ENCODE data around the gene C14orf180. TPM values are rescaled to one million over a fixed set of nuclear protein-coding genes. Genes with fewer than 3 reads are reported as not detected.

C14orf180 gene
- total RNA-seq, 1 donor from 2014 or later, result not detected

DNA sequence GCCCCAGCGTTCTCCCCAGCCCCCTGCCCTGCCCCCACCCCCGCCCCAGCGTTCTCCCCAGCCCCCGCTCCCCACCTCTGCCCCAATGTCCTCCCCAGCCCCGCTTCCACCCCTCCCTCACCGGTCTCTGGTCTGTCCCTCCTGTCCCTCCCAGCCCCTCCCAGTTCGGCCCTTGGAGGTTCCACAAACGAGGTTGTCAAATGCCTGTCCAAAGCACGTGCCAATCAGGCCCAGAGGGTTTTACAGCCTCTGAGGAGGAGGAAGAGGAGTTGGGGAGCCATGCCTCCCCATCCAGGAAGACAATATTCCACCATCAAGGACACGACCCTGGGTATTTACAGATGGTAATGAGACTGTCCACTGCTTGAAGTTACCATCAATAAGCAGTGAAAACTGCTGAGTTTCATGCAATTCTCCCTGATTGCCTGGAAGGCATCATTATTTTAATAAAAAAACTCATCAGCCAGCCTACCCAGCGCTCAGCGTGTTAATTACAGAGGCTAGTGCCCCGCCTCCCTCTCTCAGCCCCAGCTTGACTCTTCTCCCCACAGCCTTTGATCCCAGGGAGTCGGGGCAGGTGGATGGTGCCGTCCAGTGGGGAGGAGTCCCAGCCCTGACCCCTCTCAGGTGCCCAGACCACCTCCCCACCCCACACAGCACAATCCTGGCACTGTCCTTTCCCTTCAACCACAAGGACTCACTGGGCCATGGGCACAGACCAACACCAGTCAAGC is 30.6 kb upstream of the C14orf180 start:
- no peak for DNase-seq (ENCODE audit: low spot score)

DNA sequence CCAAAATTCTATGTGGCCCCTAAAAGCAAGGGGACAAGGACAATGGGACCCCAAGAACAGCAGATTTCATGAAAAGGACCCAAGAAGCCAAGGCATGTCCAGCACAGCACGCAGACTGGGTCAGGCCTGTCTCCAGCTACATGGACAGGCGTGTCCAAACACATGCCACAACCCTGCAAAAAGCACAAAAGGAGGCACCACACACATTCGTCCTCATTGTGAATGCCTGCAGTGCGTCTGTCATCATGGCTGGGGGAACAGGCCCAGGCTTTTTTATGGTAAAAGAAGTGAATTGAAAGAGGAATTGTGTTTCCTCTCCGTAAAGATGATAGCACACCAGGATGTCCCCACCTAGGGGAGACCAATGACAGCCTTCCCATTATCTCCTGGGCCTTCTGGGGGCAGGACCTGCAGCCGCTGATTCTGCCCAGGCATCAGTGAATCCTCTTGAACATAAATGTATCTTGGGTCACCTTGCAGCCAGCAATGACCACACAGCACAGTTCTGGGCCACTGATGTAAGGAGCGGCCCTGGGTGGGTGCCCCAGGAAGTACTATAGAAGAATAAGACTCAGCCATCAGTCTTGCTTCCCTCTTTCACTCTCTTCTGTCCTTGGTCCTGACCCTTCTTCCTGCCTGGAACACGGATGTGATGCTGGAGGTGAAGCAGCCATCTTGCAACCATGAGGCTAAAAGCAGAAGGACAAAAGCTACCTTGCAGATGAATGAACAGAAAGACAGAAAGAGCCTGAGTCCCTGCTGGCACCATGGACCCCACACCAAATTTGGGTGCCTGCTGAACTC is 29.8 kb upstream of the C14orf180 start:
- H3K4me2 ChIP-seq, result no peak overlapping the region
- TF ChIP-seq EZH2 (IDR thresholded peaks at IDR 0.05) (no peak), EZH2phosphoT487 (IDR thresholded peaks at IDR 0.05) (no peak)
- TF ChIP-seq, protein P1, sequence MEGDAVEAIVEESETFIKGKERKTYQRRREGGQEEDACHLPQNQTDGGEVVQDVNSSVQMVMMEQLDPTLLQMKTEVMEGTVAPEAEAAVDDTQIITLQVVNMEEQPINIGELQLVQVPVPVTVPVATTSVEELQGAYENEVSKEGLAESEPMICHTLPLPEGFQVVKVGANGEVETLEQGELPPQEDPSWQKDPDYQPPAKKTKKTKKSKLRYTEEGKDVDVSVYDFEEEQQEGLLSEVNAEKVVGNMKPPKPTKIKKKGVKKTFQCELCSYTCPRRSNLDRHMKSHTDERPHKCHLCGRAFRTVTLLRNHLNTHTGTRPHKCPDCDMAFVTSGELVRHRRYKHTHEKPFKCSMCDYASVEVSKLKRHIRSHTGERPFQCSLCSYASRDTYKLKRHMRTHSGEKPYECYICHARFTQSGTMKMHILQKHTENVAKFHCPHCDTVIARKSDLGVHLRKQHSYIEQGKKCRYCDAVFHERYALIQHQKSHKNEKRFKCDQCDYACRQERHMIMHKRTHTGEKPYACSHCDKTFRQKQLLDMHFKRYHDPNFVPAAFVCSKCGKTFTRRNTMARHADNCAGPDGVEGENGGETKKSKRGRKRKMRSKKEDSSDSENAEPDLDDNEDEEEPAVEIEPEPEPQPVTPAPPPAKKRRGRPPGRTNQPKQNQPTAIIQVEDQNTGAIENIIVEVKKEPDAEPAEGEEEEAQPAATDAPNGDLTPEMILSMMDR (IDR thresholded peaks at IDR 0.05), result no peak
- no peaks in the 10 kb centered on the region for H4K20me1 ChIP-seq (ENCODE audit: low read depth)
- H3K4me1 Mint-ChIP-seq, result peaks cover 10% of the 10 kb centered on the region
- H3K27ac Mint-ChIP-seq, result no peak overlapping the region
- no peaks in the 10 kb centered on the region for H3K36me3 Mint-ChIP-seq
- H3K36me3 ChIP-seq, result no peaks in the 10 kb centered on the region
- H2AFZ ChIP-seq (replicated peaks), result no peak overlapping the region
- no peaks in the 10 kb centered on the region for H3K79me2 ChIP-seq (ENCODE audit: low read depth)
- H3K4me3 ChIP-seq, result no peak overlapping the region
- DNase-seq (ENCODE audit: low spot score), result no peak
- no peaks in the 10 kb centered on the region for H3K4me1 ChIP-seq
- H3K27ac ChIP-seq, result no peak overlapping the region
- no peaks in the 10 kb centered on the region for H3K9me3 ChIP-seq (ENCODE audit: low read depth)
- H3K4me3 Mint-ChIP-seq, result no peak overlapping the region
- no peaks in the 10 kb centered on the region for H3K27me3 ChIP-seq
- H3F3A ChIP-seq (ENCODE audit: low read depth), result no peaks in the 10 kb centered on the region
- H3K9ac ChIP-seq, result no peak overlapping the region
- peaks cover 5% of the 10 kb centered on the region for H3K27me3 Mint-ChIP-seq (ENCODE audit: insufficient read depth, low read depth)
- H3K9me3 Mint-ChIP-seq, result no peaks in the 10 kb centered on the region

More for the DNA sequence above, 30.6 kb upstream of the C14orf180 start:
- Histone ChIP-seq H3K36me3 (no peaks in the 10 kb centered on the region), H3K9me3 (ENCODE audit: low read depth) (no peaks in the 10 kb centered on the region), H3K79me2 (ENCODE audit: low read depth) (no peaks in the 10 kb centered on the region), H3K4me2 (no peak overlapping the region), H3K27me3 (no peaks in the 10 kb centered on the region), H3K9ac (no peak overlapping the region), H3F3A (ENCODE audit: low read depth) (no peaks in the 10 kb centered on the region), H2AFZ (replicated peaks) (no peak overlapping the region), H3K4me3 (no peak overlapping the region), H4K20me1 (ENCODE audit: low read depth) (no peaks in the 10 kb centered on the region), H3K4me1 (no peaks in the 10 kb centered on the region), H3K27ac (no peak overlapping the region)
- H3K27me3 Mint-ChIP-seq (ENCODE audit: insufficient read depth, low read depth), result peaks cover 5% of the 10 kb centered on the region
- H3K4me3 Mint-ChIP-seq, result no peak overlapping the region
- TF ChIP-seq EZH2phosphoT487 (IDR thresholded peaks at IDR 0.05), result no peak
- TF ChIP-seq, protein P1 (IDR thresholded peaks at IDR 0.05), result no peak
- TF ChIP-seq EZH2 (IDR thresholded peaks at IDR 0.05), result no peak
- H3K9me3 Mint-ChIP-seq, result no peaks in the 10 kb centered on the region
- H3K27ac Mint-ChIP-seq, result no peak overlapping the region
- H3K4me1 Mint-ChIP-seq, result peaks cover 11% of the 10 kb centered on the region
- H3K36me3 Mint-ChIP-seq, result no peaks in the 10 kb centered on the region

DNA sequence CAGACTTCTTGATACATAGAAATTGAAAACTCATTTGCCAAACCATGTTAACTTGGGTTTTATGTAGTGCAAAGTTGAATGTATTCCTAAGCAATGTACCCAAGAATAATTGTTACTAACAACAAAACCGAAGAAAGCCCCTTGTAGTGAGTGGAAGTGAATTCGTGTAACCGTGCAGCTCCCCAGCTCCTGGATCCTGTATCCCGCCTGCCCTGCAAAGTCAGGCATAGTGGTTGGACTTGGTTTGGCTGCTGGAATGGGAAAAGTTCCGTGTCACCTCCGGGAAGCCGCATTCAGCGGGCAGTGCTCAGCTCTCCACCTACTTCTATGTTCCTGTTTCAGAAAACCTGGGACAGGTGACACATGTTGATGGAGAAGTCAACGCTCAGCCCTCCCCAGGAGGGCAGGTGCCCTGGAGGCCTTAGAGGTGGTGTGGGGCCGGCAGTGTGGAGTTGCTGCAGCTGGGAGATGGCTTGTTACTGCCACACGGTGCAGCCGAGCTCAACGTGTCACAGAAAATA is 29.2 kb upstream of the C14orf180 start:
- no peaks in the 10 kb centered on the region for H3K36me3 ChIP-seq
- no peak overlapping the region for H3K4me3 Mint-ChIP-seq
- no peak overlapping the region for H3K4me3 ChIP-seq
- H3K9ac ChIP-seq, result no peak overlapping the region
- H3K4me1 ChIP-seq, result no peaks in the 10 kb centered on the region
- no peak for DNase-seq (ENCODE audit: low spot score)
- peaks cover 5% of the 10 kb centered on the region for H3K27me3 Mint-ChIP-seq (ENCODE audit: insufficient read depth, low read depth)
- H3K36me3 Mint-ChIP-seq, result no peaks in the 10 kb centered on the region
- H3K27me3 ChIP-seq, result no peaks in the 10 kb centered on the region
- no peaks in the 10 kb centered on the region for H3K79me2 ChIP-seq (ENCODE audit: low read depth)
- no peaks in the 10 kb centered on the region for H3K9me3 ChIP-seq (ENCODE audit: low read depth)
- H3K27ac Mint-ChIP-seq, result no peak overlapping the region
- H3K4me2 ChIP-seq, result no peak overlapping the region
- no peak overlapping the region for H2AFZ ChIP-seq (replicated peaks)
- H3F3A ChIP-seq (ENCODE audit: low read depth), result no peaks in the 10 kb centered on the region
- no peak overlapping the region for H3K27ac ChIP-seq
- peaks cover 8% of the 10 kb centered on the region for H3K4me1 Mint-ChIP-seq
- H4K20me1 ChIP-seq (ENCODE audit: low read depth), result no peaks in the 10 kb centered on the region
- no peaks in the 10 kb centered on the region for H3K9me3 Mint-ChIP-seq
- no peak for TF ChIP-seq EZH2phosphoT487 (IDR thresholded peaks at IDR 0.05)
- TF ChIP-seq, protein P1 (IDR thresholded peaks at IDR 0.05), result no peak

All from neural progenitor cell (in vitro differentiated cells).